NT2/D1 (cell line): ENCODE measurements around the gene RREB1.

Source experiments
- DNase-seq: peaks from one replicate; pipeline ENCODE4 v3.0.0-alpha.2; 2011; ENCODE audit warnings: low read depth, low spot score
- H3K27me3 ChIP-seq: 2 replicates; pipeline ENCODE4 v1.6.0; 2011; ENCODE audit warnings: mild to moderate bottlenecking; ENCODE audit not compliant: insufficient read length, insufficient read depth
- H3K36me3 ChIP-seq: 2 replicates; pipeline ENCODE4 v1.6.1; 2011; ENCODE audit warnings: mild to moderate bottlenecking, low read length, mixed read lengths; ENCODE audit not compliant: insufficient read depth, insufficient read length
- H3K4me1 ChIP-seq: 2 replicates; pipeline ENCODE4 v1.5.1; 2011; ENCODE audit not compliant: insufficient read depth, insufficient read length
- H3K4me3 ChIP-seq: 2 replicates; pipeline ENCODE4 v1.5.1; 2011; ENCODE audit warnings: low read depth; ENCODE audit not compliant: insufficient read length
- H3K9ac ChIP-seq: 2 replicates; pipeline ENCODE4 v1.6.0; 2011; ENCODE audit warnings: low read depth; ENCODE audit not compliant: insufficient read length
- H3K9me3 ChIP-seq: 2 replicates; pipeline ENCODE4 v1.5.1; 2011; ENCODE audit warnings: mild to moderate bottlenecking, low read length; ENCODE audit not compliant: insufficient read depth
- SUZ12 ChIP-seq: IDR thresholded peaks from 2 replicates; pipeline ENCODE4 v1.6.1; 2011; ENCODE audit not compliant: insufficient read length, insufficient read depth; ENCODE audit errors: extremely low read depth
- YY1 ChIP-seq: IDR thresholded peaks from 2 replicates; pipeline ENCODE4 v1.6.1; 2011; ENCODE audit not compliant: insufficient read length, insufficient read depth
- ZNF274 ChIP-seq: IDR thresholded peaks from 2 replicates; pipeline ENCODE4 v1.6.1; 2011; ENCODE audit warnings: mild to moderate bottlenecking, low read depth, low read length

Gene RREB1

DNA sequence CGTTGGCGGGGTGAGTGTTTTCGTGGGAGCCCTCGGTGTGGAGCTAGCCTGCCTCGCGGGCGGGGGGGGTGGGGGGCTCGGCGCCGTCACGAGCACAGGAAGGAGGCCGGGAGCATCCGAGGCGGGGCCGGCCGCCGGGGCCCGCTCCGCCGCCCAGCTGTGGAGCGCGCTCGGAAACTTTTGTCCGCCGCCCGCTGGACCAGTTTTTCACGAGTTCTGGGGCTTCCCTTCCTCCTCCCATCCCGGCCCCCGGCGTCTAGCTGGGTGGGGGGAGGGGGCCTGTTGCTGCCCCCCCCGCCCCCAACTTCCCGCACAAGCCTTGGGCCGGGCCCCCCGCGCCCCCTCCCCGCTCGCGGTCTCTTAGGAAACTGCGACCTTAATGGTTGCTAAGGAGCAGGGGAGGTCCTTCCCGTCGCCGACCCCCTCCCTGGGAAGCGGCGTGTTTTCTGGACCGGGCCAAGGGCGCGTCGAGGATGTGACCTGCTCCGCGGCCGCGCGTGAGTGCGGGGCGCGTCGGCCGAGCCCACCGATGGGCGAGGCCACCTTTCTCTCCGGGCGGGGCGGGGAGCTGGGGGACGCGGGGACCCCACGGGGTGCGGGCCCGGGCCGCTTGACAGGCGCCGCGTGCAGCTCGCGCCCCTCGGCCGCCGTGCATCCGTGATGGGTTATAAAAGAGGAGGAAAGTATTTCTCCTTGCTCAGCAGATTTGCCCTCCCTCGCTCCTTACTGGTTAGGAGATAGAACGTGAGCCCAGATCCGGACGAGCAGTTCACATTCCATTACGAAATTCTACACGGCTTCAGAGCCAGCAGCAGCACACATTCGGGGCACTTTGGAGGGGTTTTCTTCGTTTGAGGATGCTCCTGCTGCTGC lies 1.4 kb downstream of the RREB1 start:
- no peak for DNase-seq
- Histone ChIP-seq H3K27me3 (no peaks in the 10 kb centered on the region), H3K4me3 (peak overlapping the region; percentile 78), H3K36me3 (no peaks in the 10 kb centered on the region), H3K9me3 (no peaks in the 10 kb centered on the region), H3K9ac (peak overlapping the region; percentile 85), H3K4me1 (no peaks in the 10 kb centered on the region)
- TF ChIP-seq YY1 (no peak), ZNF274 (no peak), SUZ12 (no peak)

DNA sequence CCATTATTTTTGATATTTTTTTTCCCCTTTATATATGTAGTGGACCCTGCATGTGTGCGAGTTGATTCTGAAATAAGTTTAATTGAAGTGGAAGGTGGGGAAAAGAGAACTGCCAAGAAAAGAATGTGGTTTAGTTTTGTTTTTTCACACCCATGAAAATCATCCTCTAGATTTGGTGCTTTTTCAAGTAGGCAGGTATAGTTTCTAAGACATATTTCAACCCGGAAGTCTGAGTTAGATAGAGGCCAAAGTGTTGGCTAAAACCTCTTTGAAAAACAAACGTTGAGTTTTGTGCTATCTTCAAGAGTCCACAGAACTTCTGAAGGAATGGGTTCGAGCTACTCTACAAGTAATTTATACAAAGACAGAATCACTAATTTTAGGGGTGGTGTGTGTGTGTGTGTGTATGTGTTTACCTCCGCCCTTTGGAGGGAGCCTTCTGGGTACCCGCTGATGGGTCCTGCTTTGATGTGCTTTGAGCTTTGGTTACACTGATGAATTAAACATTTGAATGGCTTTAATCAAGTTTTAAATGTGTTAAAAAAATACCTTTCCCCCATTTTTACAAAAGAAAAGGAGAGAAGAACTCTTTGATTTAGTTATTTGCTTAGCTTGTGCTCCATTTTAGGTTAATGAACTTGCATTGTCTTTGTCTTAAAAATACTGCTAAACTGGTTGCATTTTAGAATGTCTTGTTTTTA lies 2.5 kb downstream of the RREB1 start:
- Histone ChIP-seq H3K9me3 (no peaks in the 10 kb centered on the region), H3K27me3 (no peaks in the 10 kb centered on the region), H3K9ac (peak overlapping the region; percentile 56), H3K4me3 (no peak overlapping the region), H3K36me3 (no peaks in the 10 kb centered on the region), H3K4me1 (no peaks in the 10 kb centered on the region)
- no peak for TF ChIP-seq ZNF274
- DNase-seq, result no peak

DNA sequence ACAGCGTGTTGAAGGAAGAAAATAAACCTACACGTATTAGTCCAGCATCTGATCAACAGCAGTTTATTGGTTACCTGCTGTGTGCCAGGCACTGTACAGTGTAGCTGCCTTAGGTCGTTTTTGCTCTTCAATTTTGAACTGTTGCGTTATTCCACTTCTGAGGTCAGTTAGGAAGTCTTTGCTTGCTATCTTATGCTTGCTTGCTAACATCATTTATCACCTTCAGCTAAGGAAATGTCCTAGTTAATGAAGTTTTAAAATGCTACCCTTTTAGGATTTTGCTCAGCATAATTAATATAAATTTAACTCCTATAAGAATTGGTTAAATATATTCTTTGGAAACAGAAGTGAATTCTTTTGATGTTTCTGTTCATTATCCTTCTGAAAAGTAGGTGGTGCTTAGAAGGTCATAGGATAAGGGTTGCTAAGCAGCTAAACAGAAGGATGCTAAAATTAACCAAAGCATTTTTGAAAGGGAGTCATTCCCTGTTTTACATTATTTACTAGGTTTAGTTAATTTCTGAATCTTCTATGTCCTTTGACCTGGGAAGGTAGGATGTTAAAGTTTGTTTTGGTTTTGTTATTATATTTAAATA lies 3.4 kb downstream of the RREB1 start:
- no peak overlapping the region for H3K9ac ChIP-seq
- DNase-seq, result no peak
- no peaks in the 10 kb centered on the region for H3K4me1 ChIP-seq
- no peak overlapping the region for H3K4me3 ChIP-seq
- TF ChIP-seq YY1 (no peak), ZNF274 (no peak), SUZ12 (no peak)
- peaks cover 2% of the 10 kb centered on the region for H3K36me3 ChIP-seq
- H3K9me3 ChIP-seq, result no peaks in the 10 kb centered on the region
- H3K27me3 ChIP-seq, result no peaks in the 10 kb centered on the region

DNA sequence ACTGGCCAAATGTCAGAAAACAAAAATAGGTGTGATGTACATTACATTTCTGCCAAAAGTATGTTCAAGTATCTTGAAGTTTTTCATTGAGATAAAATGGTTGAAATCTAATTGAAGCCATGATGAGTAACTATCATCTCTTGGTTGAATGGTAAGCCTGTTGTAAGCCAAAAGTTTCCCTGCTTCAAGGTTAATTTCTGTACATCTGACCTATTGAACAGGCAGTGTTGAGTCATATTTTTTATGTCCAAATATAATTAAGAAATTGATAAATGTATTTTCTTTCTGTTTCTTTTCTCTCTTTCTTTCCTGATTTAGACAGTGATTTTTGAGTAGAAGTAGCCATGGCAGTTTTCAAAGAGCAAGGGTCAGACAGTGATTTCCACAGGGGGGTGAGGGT lies 4.4 kb downstream of the RREB1 start:
- no peak overlapping the region for H3K4me3 ChIP-seq
- TF ChIP-seq ZNF274 (no peak), SUZ12 (no peak), YY1 (no peak)
- no peaks in the 10 kb centered on the region for H3K4me1 ChIP-seq
- no peak for DNase-seq
- H3K9me3 ChIP-seq, result no peaks in the 10 kb centered on the region
- H3K9ac ChIP-seq, result no peak overlapping the region
- H3K36me3 ChIP-seq, result peaks cover 2% of the 10 kb centered on the region
- H3K27me3 ChIP-seq, result no peaks in the 10 kb centered on the region

DNA sequence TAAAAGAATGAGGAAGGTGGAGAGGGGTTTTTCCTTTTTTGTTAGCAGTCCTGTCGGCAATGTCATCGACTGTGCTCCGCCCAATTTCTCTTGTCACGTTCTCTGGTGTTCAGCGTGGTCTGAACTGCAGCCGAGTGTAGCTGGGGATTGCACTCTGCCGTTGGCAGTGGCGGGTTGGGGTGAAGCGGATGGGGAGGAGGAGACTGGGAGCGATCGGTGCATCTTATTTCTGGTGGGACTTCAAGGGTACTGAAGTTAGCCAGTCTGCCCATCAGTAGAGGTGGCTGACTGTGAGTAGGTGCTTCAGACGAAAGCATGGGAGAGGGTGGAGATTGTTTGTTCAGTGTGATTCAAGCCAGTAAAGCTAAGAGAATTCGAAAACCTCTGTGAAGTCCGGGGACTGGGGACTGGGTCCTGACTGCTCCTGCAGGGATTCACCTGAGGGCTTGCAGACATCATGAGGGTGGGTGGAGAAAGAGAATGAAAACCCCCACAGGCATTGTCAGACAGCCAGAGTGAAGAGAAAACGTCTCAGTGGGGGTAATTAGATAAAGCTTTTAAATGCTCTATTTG lies 5.1 kb downstream of the RREB1 start:
- H3K27me3 ChIP-seq, result no peaks in the 10 kb centered on the region
- H3K9ac ChIP-seq, result no peak overlapping the region
- TF ChIP-seq YY1 (no peak), SUZ12 (no peak), ZNF274 (no peak)
- no peaks in the 10 kb centered on the region for H3K9me3 ChIP-seq
- peaks cover 2% of the 10 kb centered on the region for H3K36me3 ChIP-seq
- DNase-seq, result no peak
- no peak overlapping the region for H3K4me3 ChIP-seq
- H3K4me1 ChIP-seq, result no peaks in the 10 kb centered on the region

DNA sequence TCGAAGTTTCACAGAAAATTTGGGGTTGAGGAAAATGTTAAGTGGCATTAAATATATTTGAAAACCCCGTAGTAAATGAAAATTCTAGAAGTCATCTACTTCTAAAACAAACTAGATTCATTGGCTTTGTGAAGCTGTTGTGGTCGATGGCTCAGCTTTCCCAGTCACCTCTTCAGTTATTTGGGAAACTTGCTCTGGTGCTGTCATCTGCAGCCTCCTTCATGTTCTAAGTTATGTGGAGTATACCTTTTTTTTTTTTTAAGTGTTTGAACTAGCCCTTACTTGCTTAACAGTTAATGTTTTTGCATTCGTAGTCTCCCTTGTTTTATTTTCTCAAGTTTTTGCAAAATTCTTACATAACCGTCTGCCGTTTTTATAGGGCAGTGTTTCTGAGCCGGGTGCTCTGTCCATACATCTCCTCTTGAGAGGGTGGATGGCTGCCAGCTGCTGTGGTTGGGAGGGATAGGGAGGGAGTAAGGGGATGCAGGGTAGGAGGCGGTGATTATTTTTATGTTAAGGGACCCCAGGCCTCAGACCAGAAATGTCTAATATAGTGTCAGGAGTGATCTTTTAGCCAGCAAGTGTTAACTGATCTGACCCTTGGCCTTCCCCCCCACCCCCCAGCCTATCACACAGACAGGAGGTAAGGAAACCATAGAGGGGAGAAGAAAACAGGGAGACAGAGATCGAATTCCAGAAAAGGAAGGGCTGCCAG lies 7.1 kb downstream of the RREB1 start:
- TF ChIP-seq ZNF274, result no peak
- TF ChIP-seq YY1, result no peak
- TF ChIP-seq SUZ12, result no peak
- DNase-seq, result no peak
- H3K9me3 ChIP-seq, result no peaks in the 10 kb centered on the region
- H3K9ac ChIP-seq, result no peak overlapping the region
- no peaks in the 10 kb centered on the region for H3K27me3 ChIP-seq
- no peaks in the 10 kb centered on the region for H3K4me1 ChIP-seq
- no peak overlapping the region for H3K4me3 ChIP-seq
- peaks cover 2% of the 10 kb centered on the region for H3K36me3 ChIP-seq
